Endodermal cell (in vitro differentiated cells): ENCODE data around the gene CRACR2B. TPM values are rescaled to one million over a fixed set of nuclear protein-coding genes. Genes with fewer than 3 reads are reported as not detected.

ENCODE experiments used
- DNase-seq: peaks from one replicate; pipeline ENCODE4 v3.0.0-alpha.2; 2017
- H3K27ac ChIP-seq: 2 replicates; pipeline ENCODE4 v1.5.1; 2013; ENCODE audit warnings: mild to moderate bottlenecking, low read depth, low read length, moderate library complexity
- H3K27me3 ChIP-seq: 2 replicates; pipeline ENCODE4 v1.6.1; 2013; ENCODE audit warnings: mild to moderate bottlenecking, low read length, moderate library complexity; ENCODE audit not compliant: insufficient read depth, control insufficient read depth, poor library complexity, severe bottlenecking
- H3K36me3 ChIP-seq: 2 replicates; pipeline ENCODE4 v1.7.0; 2013; ENCODE audit warnings: mild to moderate bottlenecking, low read length, moderate library complexity; ENCODE audit not compliant: control insufficient read depth, insufficient read depth
- H3K4me1 ChIP-seq: one replicate; pipeline ENCODE4 v1.7.0; 2013; ENCODE audit warnings: low read length; ENCODE audit not compliant: control insufficient read depth, insufficient read depth
- H3K4me3 ChIP-seq: 2 replicates; pipeline ENCODE4 v1.5.1; 2013; ENCODE audit warnings: mild to moderate bottlenecking, low read length, moderate library complexity
- H3K9ac ChIP-seq: 2 replicates; pipeline ENCODE4 v1.6.1; 2013; ENCODE audit warnings: mild to moderate bottlenecking, low read length, moderate library complexity; ENCODE audit not compliant: poor library complexity, severe bottlenecking; ENCODE audit errors: extremely low read depth
- H3K9me3 ChIP-seq: 2 replicates; pipeline ENCODE4 v1.6.1; 2013; ENCODE audit warnings: mild to moderate bottlenecking, low read length, moderate library complexity; ENCODE audit not compliant: control insufficient read depth
- H3K27ac Mint-ChIP-seq: 2 replicates; pipeline ENCODE4 v1.8.0; 2020; ENCODE audit warnings: mixed read lengths
- H3K27me3 Mint-ChIP-seq: 2 replicates; pipeline ENCODE4 v1.8.0; 2021; ENCODE audit warnings: mild to moderate bottlenecking, mixed read lengths; ENCODE audit not compliant: insufficient read depth
- H3K36me3 Mint-ChIP-seq: 2 replicates; pipeline ENCODE4 v1.8.0; 2020; ENCODE audit warnings: low read depth, mixed read lengths
- H3K4me1 Mint-ChIP-seq: 2 replicates; pipeline ENCODE4 v1.8.0; 2020; ENCODE audit warnings: mixed read lengths
- H3K4me3 Mint-ChIP-seq: 2 replicates; pipeline ENCODE4 v1.8.0; 2020; ENCODE audit warnings: mild to moderate bottlenecking, moderate library complexity, mixed read lengths
- H3K9me3 Mint-ChIP-seq: 2 replicates; pipeline ENCODE4 v1.8.0; 2020; ENCODE audit warnings: mild to moderate bottlenecking, mixed read lengths
- CTCF ChIP-seq: fragments of 200-600 bp; sonication (generic); conservative IDR thresholded peaks from 2 replicates; pipeline ENCODE4 v1.5.0; 2021; ENCODE audit warnings: antibody characterized with exemption, mild to moderate bottlenecking
- WGBS, 2 experiments: methylation state at CpG; one replicate each; pipeline versions ENCODE4 v1.1.5 to v1.1.7; 2013; ENCODE audit warnings: missing lambda C conversion rate in 2 of 2, mixed read lengths in 1 of 2; ENCODE audit not compliant: insufficient coverage in 1 of 2, insufficient read length in 1 of 2; 5-methylcytosine and 5-hydroxymethylcytosine counted together
- total RNA-seq, 2 donors: library from RNA; stranded (reverse); fragmentation: NEBNext Ultra II Directional in 1 of 2; extraction: Animal tissue kit (Norgen Biotek cat#: 25700) in 1 of 2; gene quantifications; 2 replicates in 1 of 2; 3 replicates in 1 of 2; pipeline ENCODE4 v1.2.1, GENCODE V29; 2021

The CRACR2B gene
- total RNA-seq, 2 donors from 2014 or later = 22.3 to 28.1 TPM

- Mint-ChIP-seq H3K4me1 (peaks cover 6% of the 10 kb centered on the region), H3K36me3 (peaks cover 17% of the 10 kb centered on the region), H3K27ac (no peak overlapping the region), H3K9me3 (no peaks in the 10 kb centered on the region), H3K4me3 (no peak overlapping the region), H3K27me3 (no peaks in the 10 kb centered on the region)
- 85 to 87% methylated on average over 17 to 34 of the region's 36 CpGs for WGBS, 2 experiments
- no peak overlapping the region for H3K4me3 ChIP-seq
- no peaks in the 10 kb centered on the region for H3K9me3 ChIP-seq
- peaks cover 10% of the 10 kb centered on the region for H3K36me3 ChIP-seq
- DNase-seq = no peak
- H3K9ac ChIP-seq = no peak overlapping the region
- no peak for TF ChIP-seq CTCF
- no peak overlapping the region for H3K27ac ChIP-seq
- no peaks in the 10 kb centered on the region for H3K27me3 ChIP-seq
- H3K4me1 ChIP-seq = peaks cover 3% of the 10 kb centered on the region
Observed at GRCh38 chr11:782264-783174, 45.2 kb upstream of the CRACR2B start.

DNA sequence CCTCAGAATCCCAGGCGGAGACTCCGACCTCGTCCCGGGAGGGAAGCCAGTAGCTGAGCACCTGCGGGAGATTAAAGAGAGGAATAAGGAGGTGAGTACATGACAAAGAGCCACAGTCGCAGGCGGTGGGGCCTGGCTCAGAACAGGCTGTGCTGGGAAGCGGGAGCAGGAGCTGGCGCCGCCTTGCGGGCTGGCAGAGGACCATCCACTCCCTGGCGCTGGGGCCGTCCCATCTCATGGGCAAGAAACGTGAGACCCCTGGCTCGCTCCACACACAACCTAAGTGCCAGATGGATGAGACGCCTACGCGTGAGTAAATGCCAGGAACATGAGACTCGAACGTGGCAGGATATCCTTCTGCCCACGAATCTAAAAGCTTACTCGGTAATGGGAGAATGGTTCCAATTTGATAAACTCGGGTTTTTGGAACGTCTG, 44.1 kb upstream of the CRACR2B start:
- Histone ChIP-seq H3K9ac (no peak overlapping the region), H3K4me1 (no peaks in the 10 kb centered on the region), H3K27me3 (no peaks in the 10 kb centered on the region), H3K9me3 (no peaks in the 10 kb centered on the region), H3K36me3 (peaks cover 10% of the 10 kb centered on the region), H3K27ac (no peak overlapping the region), H3K4me3 (no peak overlapping the region)
- H3K4me1 Mint-ChIP-seq = peaks cover 6% of the 10 kb centered on the region
- WGBS, 2 experiments = 12 to 14% methylated on average over 20 to 24 of the region's 24 CpGs
- no peaks in the 10 kb centered on the region for H3K9me3 Mint-ChIP-seq
- no peaks in the 10 kb centered on the region for H3K27me3 Mint-ChIP-seq
- peak overlapping the region; percentile 15 for H3K4me3 Mint-ChIP-seq
- DNase-seq = peak; percentile 98
- TF ChIP-seq CTCF = peak; percentile 95
- peak overlapping the region; percentile 58 for H3K27ac Mint-ChIP-seq
- H3K36me3 Mint-ChIP-seq = peaks cover 17% of the 10 kb centered on the region

- Histone ChIP-seq H3K36me3 (no peaks in the 10 kb centered on the region), H3K4me1 (no peaks in the 10 kb centered on the region), H3K27ac (no peak overlapping the region), H3K4me3 (no peak overlapping the region), H3K9me3 (no peaks in the 10 kb centered on the region), H3K9ac (no peak overlapping the region), H3K27me3 (no peaks in the 10 kb centered on the region)
- TF ChIP-seq CTCF = no peak
- peaks cover 11% of the 10 kb centered on the region for H3K36me3 Mint-ChIP-seq
- no peak for DNase-seq
- no peaks in the 10 kb centered on the region for H3K9me3 Mint-ChIP-seq
- H3K27me3 Mint-ChIP-seq = peaks cover 3% of the 10 kb centered on the region
- no peak overlapping the region for H3K4me3 Mint-ChIP-seq
- no peak overlapping the region for H3K27ac Mint-ChIP-seq
- peaks cover 6% of the 10 kb centered on the region for H3K4me1 Mint-ChIP-seq
- 85 to 86% methylated on average over 10 to 24 of the region's 24 CpGs for WGBS, 2 experiments
Observed at GRCh38 chr11:786235-787083, 41.3 kb upstream of the CRACR2B start.
